ENCODE measurements around the gene EPS15.
A peak's percentile ranks its signal among the peaks of the same experiment; 100 is the strongest.
"Not testable (repeated sequence)": the region's sequence is repeated elsewhere in the genome, so short reads cannot be mapped to it uniquely, and the experiment has no call there.

EPS15 gene

GRCh38 chr1:51420867-51421627, 98.0 kb downstream of the EPS15 start:
- CTCF ChIA-PET = no interaction called here
- TF ChIP-seq ELF4 (IDR thresholded peaks at IDR 0.05) (no peak), LEF1 (IDR thresholded peaks at IDR 0.05; ENCODE audit: borderline replicate concordance) (no peak)
- DNase-seq (ENCODE audit: extremely low spot score) = no peak
- POLR2A ChIA-PET = no interaction called here

DNA sequence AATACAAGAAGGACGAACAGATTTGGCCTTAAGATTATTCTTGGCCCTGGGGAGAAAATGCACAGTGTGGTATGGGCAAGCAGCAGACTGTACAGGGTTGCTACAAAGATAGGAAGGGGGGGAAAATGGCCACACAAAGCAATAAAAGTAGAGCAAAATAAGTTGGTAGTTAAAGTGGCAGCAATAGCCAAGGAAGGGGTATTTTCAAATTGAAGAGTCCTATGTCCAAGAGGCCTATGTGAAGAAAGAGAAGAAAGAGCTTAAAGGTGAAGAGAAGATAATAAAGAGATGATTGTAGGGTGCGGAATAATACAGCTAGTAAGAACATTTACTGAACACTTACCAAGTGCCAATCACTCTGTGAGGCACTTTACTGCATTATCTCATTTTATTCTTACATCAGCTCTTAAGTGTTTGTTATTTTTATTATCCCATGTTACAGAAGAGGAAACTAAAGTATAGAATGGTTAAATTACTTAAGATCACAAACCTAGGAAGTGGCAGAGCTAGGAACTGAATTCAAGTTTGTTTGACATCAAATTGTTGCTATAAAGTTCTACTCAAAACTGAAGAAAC, 100.6 kb downstream of the EPS15 start:
- POLR2A ChIA-PET = interaction anchor here (1.2 kb wide), 1 partner anchor 101 kb away, joined by 3 read pairs; the partner anchor contains the start of gene EPS15
- CTCF ChIA-PET = interaction anchor here (0.5 kb wide), 1 partner anchor 105 kb away, joined by 4 read pairs; no protein-coding TSS in a partner anchor
- DNase-seq (ENCODE audit: extremely low spot score) = no peak
- TF ChIP-seq TARDBP (IDR thresholded peaks at IDR 0.05) = no peak
- TF ChIP-seq FOXM1 (IDR thresholded peaks at IDR 0.05; ENCODE audit: borderline replicate concordance) = no peak
- TF ChIP-seq FOXA1 (IDR thresholded peaks at IDR 0.05) = no peak
- TF ChIP-seq PKNOX1 (IDR thresholded peaks at IDR 0.05) = peak; percentile 63; the same call in 1 of the 2 replicates

DNA sequence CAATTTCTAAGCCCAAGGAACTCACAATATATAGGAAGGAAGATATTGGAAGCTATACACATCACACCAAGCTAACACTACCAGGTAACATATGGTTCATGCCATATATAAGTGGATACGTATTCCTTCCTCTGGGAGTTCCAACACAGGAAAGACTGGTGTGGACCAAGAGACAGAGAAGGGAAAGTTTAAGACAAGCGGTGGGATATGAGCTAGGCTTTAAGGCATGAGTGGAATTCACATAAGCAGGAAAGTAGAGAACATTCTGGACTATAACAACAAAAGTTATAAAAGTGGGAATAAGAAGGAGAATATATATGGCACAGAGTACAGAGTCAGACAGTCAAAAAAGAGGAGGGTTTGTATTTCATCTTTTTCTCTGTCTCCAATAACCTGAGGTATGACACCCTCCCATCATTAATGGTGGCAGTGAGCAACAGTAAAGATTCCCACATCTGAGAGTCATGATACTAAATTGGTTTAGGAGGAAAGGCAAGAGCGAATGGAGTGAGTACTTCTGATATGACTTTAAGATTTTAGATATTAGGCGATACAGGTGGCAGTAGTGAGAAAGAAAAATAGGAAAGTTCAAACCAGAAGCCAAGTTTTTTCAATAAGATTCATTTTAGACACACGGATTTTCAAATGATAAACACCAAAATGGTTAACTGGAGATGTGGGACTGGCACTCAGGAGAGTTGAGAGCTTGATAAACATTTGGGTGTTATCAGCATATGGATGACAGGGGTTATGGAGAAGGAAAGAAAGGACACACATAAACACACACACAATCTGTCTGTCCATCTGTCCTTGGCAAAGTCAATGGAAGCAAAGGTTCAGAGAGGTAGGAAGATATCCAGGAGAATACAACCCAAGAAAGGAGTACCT, 101.3 kb downstream of the EPS15 start:
- CTCF ChIA-PET = interaction anchor here (0.5 kb wide), 1 partner anchor 106 kb away, joined by 4 read pairs; no protein-coding TSS in a partner anchor
- TF ChIP-seq PKNOX1 (IDR thresholded peaks at IDR 0.05) (no peak), FOXM1 (IDR thresholded peaks at IDR 0.05; ENCODE audit: borderline replicate concordance) (no peak), L3MBTL2 (conservative IDR thresholded peaks at IDR 0.05) (no peak)
- POLR2A ChIA-PET = interaction anchor here (1.2 kb wide), 1 partner anchor 101 kb away, joined by 3 read pairs; the partner anchor contains the start of gene EPS15
- DNase-seq (ENCODE audit: extremely low spot score) = no peak

DNA sequence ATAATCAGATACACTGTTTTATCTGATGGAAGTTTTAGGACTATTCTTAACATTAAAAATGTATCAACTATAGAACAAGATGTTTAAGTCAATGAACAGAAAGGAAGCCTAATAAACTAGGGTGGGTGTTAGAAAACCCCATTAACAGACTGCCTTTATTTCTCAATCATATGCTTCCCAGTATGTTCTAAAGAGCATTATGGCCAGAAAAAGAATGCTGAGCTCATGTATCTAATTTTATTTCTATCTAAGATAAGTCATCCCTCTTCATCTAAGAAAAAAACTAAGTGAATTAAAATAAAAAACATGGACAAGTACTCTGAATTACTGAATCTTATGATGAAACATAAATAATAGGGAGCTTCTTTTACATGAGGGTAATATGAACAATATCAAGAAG, 102.2 kb downstream of the EPS15 start:
- CTCF ChIA-PET = no interaction called here
- DNase-seq (ENCODE audit: extremely low spot score) = no peak
- POLR2A ChIA-PET = no interaction called here
- TF ChIP-seq HDGF (IDR thresholded peaks at IDR 0.05; ENCODE audit: borderline replicate concordance) (no peak), CTBP1 (IDR thresholded peaks at IDR 0.05; ENCODE audit: borderline replicate concordance) (no peak), ARNT (IDR thresholded peaks at IDR 0.05) (no peak)

DNA sequence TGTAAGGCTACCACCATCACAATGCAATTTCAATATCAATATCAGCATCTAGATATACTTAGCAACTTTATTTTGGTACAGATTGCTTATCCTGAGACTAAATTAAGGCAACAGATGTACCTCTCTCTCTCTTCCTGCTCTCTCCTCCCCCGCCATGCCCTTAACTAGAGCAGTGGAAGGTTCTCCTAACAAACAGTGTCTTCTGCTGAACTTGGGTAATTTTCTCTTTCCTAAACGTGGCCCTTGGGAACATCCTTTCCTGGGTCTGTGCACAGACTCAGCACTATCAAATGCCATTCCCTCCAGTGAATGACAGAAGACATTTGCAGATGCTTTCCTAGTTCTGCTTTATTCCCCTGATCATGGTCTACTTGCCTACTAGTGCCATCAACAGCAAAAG, 103.1 kb downstream of the EPS15 start:
- ChIA-PET POLR2A (no interaction called here), CTCF (no interaction called here)
- TF ChIP-seq TARDBP (IDR thresholded peaks at IDR 0.05) (no peak), FOXM1 (IDR thresholded peaks at IDR 0.05; ENCODE audit: borderline replicate concordance) (no peak), SP1 (IDR thresholded peaks at IDR 0.05) (no peak), FOXA1 (IDR thresholded peaks at IDR 0.05) (no peak), ZNF384 (IDR thresholded peaks at IDR 0.05) (no peak), L3MBTL2 (conservative IDR thresholded peaks at IDR 0.05) (no peak), LEF1 (IDR thresholded peaks at IDR 0.05; ENCODE audit: borderline replicate concordance) (no peak), SUZ12 (IDR thresholded peaks at IDR 0.05) (no peak), NFRKB (IDR thresholded peaks at IDR 0.05) (no peak), ARNT (IDR thresholded peaks at IDR 0.05) (no peak), CTBP1 (IDR thresholded peaks at IDR 0.05; ENCODE audit: borderline replicate concordance) (no peak), HDGF (IDR thresholded peaks at IDR 0.05; ENCODE audit: borderline replicate concordance) (no peak), ELF4 (IDR thresholded peaks at IDR 0.05) (no peak), BHLHE40 (IDR thresholded peaks at IDR 0.05; ENCODE audit: borderline replicate concordance) (no peak), FOXK2 (IDR thresholded peaks at IDR 0.05) (no peak), PKNOX1 (IDR thresholded peaks at IDR 0.05) (no peak)
- no peak for DNase-seq (ENCODE audit: extremely low spot score)

GRCh38 chr1:51414811-51415210, 104.3 kb downstream of the EPS15 start:
- CTCF ChIA-PET = no interaction called here
- TF ChIP-seq FOXA1 (IDR thresholded peaks at IDR 0.05) (no peak), ZNF384 (IDR thresholded peaks at IDR 0.05) (no peak), LEF1 (IDR thresholded peaks at IDR 0.05; ENCODE audit: borderline replicate concordance) (no peak), BHLHE40 (IDR thresholded peaks at IDR 0.05; ENCODE audit: borderline replicate concordance) (no peak), PKNOX1 (IDR thresholded peaks at IDR 0.05) (no peak), HDGF (IDR thresholded peaks at IDR 0.05; ENCODE audit: borderline replicate concordance) (no peak), NFRKB (IDR thresholded peaks at IDR 0.05) (no peak), TARDBP (IDR thresholded peaks at IDR 0.05) (no peak), ELF4 (IDR thresholded peaks at IDR 0.05) (no peak), SUZ12 (IDR thresholded peaks at IDR 0.05) (no peak), L3MBTL2 (conservative IDR thresholded peaks at IDR 0.05) (no peak), FOXK2 (IDR thresholded peaks at IDR 0.05) (no peak), SP1 (IDR thresholded peaks at IDR 0.05) (no peak), ARNT (IDR thresholded peaks at IDR 0.05) (no peak), FOXM1 (IDR thresholded peaks at IDR 0.05; ENCODE audit: borderline replicate concordance) (no peak), CTBP1 (IDR thresholded peaks at IDR 0.05; ENCODE audit: borderline replicate concordance) (no peak)
- DNase-seq (ENCODE audit: extremely low spot score) = no peak
- POLR2A ChIA-PET = no interaction called here

- DNase-seq (ENCODE audit: extremely low spot score); POLR2A ChIA-PET; CTCF ChIA-PET: not testable (repeated sequence)
Measured at GRCh38 chr1:51411820-51412219, 107.2 kb downstream of the EPS15 start.

All from HEK293T (cell line).